ENCODE results near the gene CALY.

DNA sequence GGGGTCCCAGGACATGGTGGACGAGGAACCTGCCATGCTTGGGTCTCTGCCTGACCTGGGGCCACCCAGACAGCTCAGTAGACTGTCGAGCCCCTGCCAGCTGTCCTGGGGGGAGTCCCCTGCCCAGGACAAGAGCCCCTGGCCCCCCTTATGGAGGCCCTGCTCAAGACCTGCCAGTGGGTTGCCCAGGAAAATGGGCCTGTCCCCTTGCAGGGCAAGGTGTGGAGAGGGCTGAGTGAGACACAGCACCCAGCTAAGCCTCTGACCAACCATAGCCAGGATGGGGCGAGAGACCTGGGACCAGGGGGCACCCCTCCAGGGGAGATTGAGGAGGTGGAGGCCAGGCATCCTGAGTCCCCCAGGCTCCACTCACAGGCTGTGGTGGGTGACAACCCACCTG, 19.3 kb upstream of the CALY start:
- no peak for TF ChIP-seq EZH2 (IDR thresholded peaks at IDR 0.05)
- TF ChIP-seq POLR2AphosphoS5 (IDR thresholded peaks at IDR 0.05; ENCODE audit: low read depth, low read length) = no peak
- TF ChIP-seq REST (IDR thresholded peaks at IDR 0.05; ENCODE audit: low read depth) = no peak
- TF ChIP-seq CTCF (IDR thresholded peaks at IDR 0.05 in 2 of 3, conservative IDR thresholded peaks at IDR 0.05 in 1 of 3; ENCODE audit: borderline replicate concordance in 1 of 3, insufficient read depth in 1 of 3, low read depth in 2 of 3, low read length in 2 of 3) = no peak
- TF ChIP-seq MAX (IDR thresholded peaks at IDR 0.05) = no peak
- TF ChIP-seq SIN3A (IDR thresholded peaks at IDR 0.05; ENCODE audit: low read depth) = no peak

All from HCT116 (cell line).